HCT116 (cell line): ENCODE measurements around the gene SLAIN2. TPM values are rescaled to one million over a fixed set of nuclear protein-coding genes. Genes with fewer than 3 reads are reported as not detected.

ENCODE experiments used
- ATAC-seq: fragments of 200-7000 bp; cut with Tn5 transposase; 2 replicates; pipeline ENCODE4 v1.9.1; 2020; ENCODE audit warnings: mild to moderate bottlenecking, moderate library complexity
- BruUV-seq: library from RNA; stranded (reverse); fragments of 400-500 nt; replicated peaks from 2 replicates; lab custom pipeline; 2021; lab: Mats Ljungman, UMichigan
- CTCF ChIA-PET: fragments of 300-600 bp; sonication (Branson Sonifier 250); formaldehyde crosslinking; loops from one replicate; lab custom pipeline; 2021; ENCODE audit warnings: antibody characterized with exemption; lab: Charles Lee
- POLR2A ChIA-PET: fragments of 300-600, 350-600 bp; sonication (Branson Sonifier 250); formaldehyde crosslinking; loops from one replicate; lab custom pipeline; 2021; ENCODE audit warnings: antibody characterized with exemption; lab: Charles Lee
- RAD21 ChIA-PET, 2 experiments: fragments of 300-600 bp; sonication (Branson Sonifier 250); formaldehyde crosslinking; loops; one replicate each; lab custom pipeline; 2023; ENCODE audit warnings: low total read pairs in 2 of 2; ENCODE audit not compliant: uncharacterized antibody in 2 of 2, unreplicated experiment in 2 of 2, low non-redundant PET in 1 of 2; lab: Charles Lee
- DNase-seq: peaks from one replicate; pipeline ENCODE4 v3.0.0-alpha.2; 2010; ENCODE audit warnings: low read depth, low spot score
- H2AFZ ChIP-seq: fragments of 200-600 bp; shearing (Covaris generic), sonication (generic); 2 replicates; pipeline ENCODE4 v1.6.1; 2017; ENCODE audit warnings: low read depth, mixed run types, mixed read lengths, antibody characterized with exemption, low read length; ENCODE audit not compliant: poor library complexity, severe bottlenecking
- H3K27ac ChIP-seq: 2 replicates; pipeline ENCODE4 v1.5.1; 2012; ENCODE audit warnings: low read depth, low read length
- H3K27me3 ChIP-seq: fragments of 200-600 bp; sonication (generic); 2 replicates; pipeline ENCODE4 v1.6.1; 2016; ENCODE audit warnings: mixed run types, low read length, mixed read lengths; ENCODE audit not compliant: insufficient read depth
- H3K36me3 ChIP-seq, 2 experiments: fragments of 200-500 bp in 1 of 2; fragments of 200-600 bp in 1 of 2; sonication (Bioruptor generic) in 1 of 2; sonication (generic) in 1 of 2; 2 replicates each; pipeline versions ENCODE4 v1.5.1 to v1.6.1; 2014 to 2016; ENCODE audit warnings: low read length in 2 of 2, inconsistent platforms in 1 of 2, mixed read lengths in 1 of 2, mixed run types in 1 of 2; ENCODE audit not compliant: insufficient read depth in 2 of 2, control insufficient read depth in 1 of 2
- H3K4me1 ChIP-seq, 2 experiments: fragments of 200-600 bp in 1 of 2; sonication (generic) in 1 of 2; 2 replicates each; pipeline versions ENCODE4 v1.5.1 to v1.6.1; 2012 to 2017; ENCODE audit warnings: low read length in 2 of 2, inconsistent platforms in 1 of 2, mild to moderate bottlenecking in 1 of 2, mixed read lengths in 1 of 2, mixed run types in 1 of 2, moderate library complexity in 1 of 2; ENCODE audit not compliant: insufficient read depth in 2 of 2, control insufficient read depth in 1 of 2
- H3K4me2 ChIP-seq: fragments of 200-600 bp; sonication (generic); 2 replicates; pipeline ENCODE4 v1.6.1; 2017; ENCODE audit warnings: mixed run types, low read length, mixed read lengths
- H3K4me3 ChIP-seq, 2 experiments: fragments of 200-600 bp in 1 of 2; sonication (generic) in 1 of 2; replicated peaks in 1 of 2; 2 replicates each; pipeline ENCODE4 v1.5.1; 2011 to 2016; ENCODE audit warnings: low read length in 2 of 2, control low read depth in 1 of 2, low read depth in 1 of 2, mild to moderate bottlenecking in 1 of 2, mixed read lengths in 1 of 2, mixed run types in 1 of 2
- H3K79me2 ChIP-seq: fragments of 200-600 bp; sonication (generic); 2 replicates; pipeline ENCODE4 v1.6.1; 2017; ENCODE audit warnings: mild to moderate bottlenecking, mixed run types, low read length, moderate library complexity, mixed read lengths; ENCODE audit not compliant: insufficient read depth
- H3K9ac ChIP-seq: fragments of 200-600 bp; sonication (generic); 2 replicates; pipeline ENCODE4 v1.6.1; 2016; ENCODE audit warnings: low read length, mixed read lengths
- H3K9me2 ChIP-seq: fragments of 200-600 bp; sonication (generic), shearing (Covaris generic); 2 replicates; pipeline ENCODE4 v1.6.1; 2017; ENCODE audit warnings: mixed run types, mild to moderate bottlenecking, moderate library complexity; ENCODE audit not compliant: insufficient read depth
- H3K9me3 ChIP-seq, 2 experiments: fragments of 200-500 bp in 1 of 2; fragments of 200-600 bp in 1 of 2; sonication (Bioruptor generic) in 1 of 2; sonication (generic) in 1 of 2; 2 replicates each; pipeline ENCODE4 v1.6.1; 2014 to 2017; ENCODE audit warnings: low read length in 2 of 2, mixed read lengths in 2 of 2, inconsistent platforms in 1 of 2, low read depth in 1 of 2, mild to moderate bottlenecking in 1 of 2, mixed run types in 1 of 2, moderate library complexity in 1 of 2; ENCODE audit not compliant: control insufficient read depth in 1 of 2, insufficient read depth in 1 of 2
- H4K20me1 ChIP-seq: fragments of 200-600 bp; sonication (generic), shearing (Covaris generic); 2 replicates; pipeline ENCODE4 v1.6.1; 2017; ENCODE audit warnings: mixed run types, mild to moderate bottlenecking, moderate library complexity; ENCODE audit not compliant: insufficient read depth
- CBX3 ChIP-seq: IDR thresholded peaks from 2 replicates; pipeline ENCODE4 v1.6.1; 2012; ENCODE audit warnings: low read depth
- EGR1 ChIP-seq: IDR thresholded peaks from 2 replicates; pipeline ENCODE4 v1.6.1; 2012; ENCODE audit warnings: low read depth
- ELF1 ChIP-seq: IDR thresholded peaks from 2 replicates; pipeline ENCODE4 v1.6.1; 2012; ENCODE audit warnings: low read depth, borderline replicate concordance
- EZH2 ChIP-seq: fragments of 200-600 bp; sonication (generic); IDR thresholded peaks from 2 replicates; pipeline ENCODE4 v1.6.1; 2017; ENCODE audit warnings: antibody characterized with exemption, mixed run types
- EZH2phosphoT487 ChIP-seq: fragments of 200-600 bp; IDR thresholded peaks from 2 replicates; pipeline ENCODE4 v1.6.1; 2018; ENCODE audit warnings: antibody characterized with exemption, borderline replicate concordance
- FOSL1 ChIP-seq: IDR thresholded peaks from 2 replicates; pipeline ENCODE4 v1.6.1; 2012; ENCODE audit warnings: low read depth
- POLR2A ChIP-seq: IDR thresholded peaks from 2 replicates; pipeline ENCODE4 v1.7.0; 2011; ENCODE audit warnings: borderline replicate concordance; ENCODE audit not compliant: insufficient read depth, insufficient read length; ENCODE audit errors: extremely low read depth
- POLR2AphosphoS5 ChIP-seq: IDR thresholded peaks from 2 replicates; pipeline ENCODE4 v1.6.1; 2011; ENCODE audit warnings: mild to moderate bottlenecking, low read depth, low read length, moderate library complexity
- RAD21 ChIP-seq: IDR thresholded peaks from 2 replicates; pipeline ENCODE4 v1.6.1; 2012; ENCODE audit warnings: low read depth, mild to moderate bottlenecking
- SIN3A ChIP-seq: IDR thresholded peaks from 2 replicates; pipeline ENCODE4 v1.6.1; 2012; ENCODE audit warnings: low read depth
- SP1 ChIP-seq: IDR thresholded peaks from 2 replicates; pipeline ENCODE4 v1.6.1; 2012; ENCODE audit warnings: low read depth
- SRF ChIP-seq: IDR thresholded peaks from 2 replicates; pipeline ENCODE4 v1.6.1; 2012; ENCODE audit warnings: low read depth
- TCF7L2 ChIP-seq: IDR thresholded peaks from 2 replicates; pipeline ENCODE4 v1.7.0; 2011; ENCODE audit warnings: borderline replicate concordance, inconsistent platforms; ENCODE audit not compliant: insufficient read depth, insufficient read length; ENCODE audit errors: extremely low read depth
- YY1 ChIP-seq: IDR thresholded peaks from 2 replicates; pipeline ENCODE4 v1.6.1; 2011; ENCODE audit warnings: low read length, low read depth, moderate library complexity, mild to moderate bottlenecking; ENCODE audit not compliant: insufficient replicate concordance; ENCODE audit errors: extremely low read depth
- ZFX ChIP-seq: fragments of 450-650 bp; IDR thresholded peaks from 2 replicates; pipeline ENCODE4 v1.6.1; 2017
- ZNF274 ChIP-seq: fragments of 200-500 bp; sonication (Bioruptor generic); IDR thresholded peaks from 2 replicates; pipeline ENCODE4 v1.6.1; 2014; ENCODE audit warnings: mild to moderate bottlenecking, low read depth, low read length, inconsistent platforms
- intact Hi-C: fragments of 100-400 bp; cut with micrococcal nuclease; formaldehyde crosslinking; loops from 2 replicates; pipeline ENCODE4 v1.10.0; 2022
- total RNA-seq: library from RNA; stranded (reverse); gene quantifications from one replicate; pipeline ENCODE4 v1.2.1, GENCODE V29; 2021; ENCODE audit not compliant: unreplicated experiment
- TF ChIP-seq, protein P1 (sequence below): IDR thresholded peaks from 2 replicates; pipeline ENCODE4 v1.6.1; 2012
- TF ChIP-seq, protein P2 (sequence below): IDR thresholded peaks from 2 replicates; pipeline ENCODE4 v1.6.1; 2012
- TF ChIP-seq, protein P3 (sequence below), 3 experiments: fragments of 200-600 bp in 1 of 3; sonication (generic) in 1 of 3; IDR thresholded peaks in 2 of 3; conservative IDR thresholded peaks in 1 of 3; 2 replicates each; pipeline ENCODE4 v1.5.1; 2012 to 2017; ENCODE audit warnings: low read depth in 2 of 3, low read length in 2 of 3, antibody characterized with exemption in 1 of 3, borderline replicate concordance in 1 of 3, control low read depth in 1 of 3, mild to moderate bottlenecking in 1 of 3, mixed read lengths in 1 of 3, mixed run types in 1 of 3, moderate library complexity in 1 of 3; ENCODE audit not compliant: insufficient read depth in 1 of 3
- TF ChIP-seq, protein P4 (sequence below): IDR thresholded peaks from 2 replicates; pipeline ENCODE4 v1.6.1; 2012; ENCODE audit warnings: low read depth

SLAIN2 gene
- total RNA-seq, 1 experiment from 2014 or later: 50.3 TPM

DNA sequence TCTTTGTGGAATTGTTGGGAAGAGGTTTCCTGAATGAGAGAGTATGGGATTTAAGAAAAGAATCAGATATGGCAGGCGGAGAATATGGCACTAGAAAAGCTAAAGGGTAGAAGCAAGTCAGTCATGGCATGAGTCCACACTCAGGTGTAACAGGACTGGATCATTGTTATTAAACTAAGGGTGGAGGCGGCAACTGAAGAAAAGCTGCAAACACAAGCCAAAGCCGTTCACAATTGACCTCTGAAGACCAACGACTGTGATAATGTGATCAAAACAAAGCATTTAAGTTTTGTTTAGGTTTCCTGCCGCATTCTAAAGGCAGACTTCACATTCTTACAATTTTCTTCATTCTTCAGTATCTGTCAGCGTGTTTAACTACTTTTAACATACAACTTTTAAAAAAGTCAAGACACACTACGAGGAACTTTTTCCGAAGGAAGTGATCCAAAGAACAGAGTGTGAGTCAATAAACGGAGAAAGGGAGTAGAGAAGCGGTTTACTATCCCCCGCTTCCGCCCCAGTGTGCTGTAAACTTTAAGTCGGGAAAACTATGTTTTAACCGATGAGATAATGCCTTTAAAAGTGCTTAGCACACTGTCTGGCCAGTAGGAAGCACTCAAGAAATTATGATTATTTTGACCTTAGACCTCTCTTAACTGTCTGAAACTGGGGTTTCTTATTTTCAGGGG, 909 bp upstream of the SLAIN2 start:
- no peaks in the 10 kb centered on the region for H3K9me3 ChIP-seq
- ChIA-PET CTCF (no interaction called here), POLR2A (interaction anchor here (0.9 kb wide), 1 partner anchor 35 kb away, joined by 3 read pairs; no protein-coding TSS in a partner anchor), RAD21 (no interaction called here)
- H3K9me2 ChIP-seq: no peaks in the 10 kb centered on the region
- peak overlapping the region; percentile 33; the same call in 1 of the 2 replicates for H3K27ac ChIP-seq
- peak overlapping the region; percentile 57 for H2AFZ ChIP-seq
- peaks cover 40% of the 10 kb centered on the region for H3K79me2 ChIP-seq
- DNase-seq (no peak), ATAC-seq (no peak)
- peak overlapping the region; percentile 65 for H3K9ac ChIP-seq
- peak overlapping the region; percentile 48 to 72 for H3K4me3 ChIP-seq
- BruUV-seq: TSS peak; percentile 94
- H3K4me1 ChIP-seq: peaks cover 18 to 24% of the 10 kb centered on the region in 2 experiments
- intact Hi-C loops: no loop called here
- no peaks in the 10 kb centered on the region for H3K36me3 ChIP-seq
- H4K20me1 ChIP-seq: no peaks in the 10 kb centered on the region
- peak overlapping the region; percentile 91 for H3K4me2 ChIP-seq
- TF ChIP-seq SRF: no peak
- TF ChIP-seq, protein P1, sequence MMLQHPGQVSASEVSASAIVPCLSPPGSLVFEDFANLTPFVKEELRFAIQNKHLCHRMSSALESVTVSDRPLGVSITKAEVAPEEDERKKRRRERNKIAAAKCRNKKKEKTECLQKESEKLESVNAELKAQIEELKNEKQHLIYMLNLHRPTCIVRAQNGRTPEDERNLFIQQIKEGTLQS: no peak
- TF ChIP-seq EGR1: no peak
- TF ChIP-seq, protein P2, sequence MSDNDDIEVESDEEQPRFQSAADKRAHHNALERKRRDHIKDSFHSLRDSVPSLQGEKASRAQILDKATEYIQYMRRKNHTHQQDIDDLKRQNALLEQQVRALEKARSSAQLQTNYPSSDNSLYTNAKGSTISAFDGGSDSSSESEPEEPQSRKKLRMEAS: no peak
- TF ChIP-seq, protein P3, sequence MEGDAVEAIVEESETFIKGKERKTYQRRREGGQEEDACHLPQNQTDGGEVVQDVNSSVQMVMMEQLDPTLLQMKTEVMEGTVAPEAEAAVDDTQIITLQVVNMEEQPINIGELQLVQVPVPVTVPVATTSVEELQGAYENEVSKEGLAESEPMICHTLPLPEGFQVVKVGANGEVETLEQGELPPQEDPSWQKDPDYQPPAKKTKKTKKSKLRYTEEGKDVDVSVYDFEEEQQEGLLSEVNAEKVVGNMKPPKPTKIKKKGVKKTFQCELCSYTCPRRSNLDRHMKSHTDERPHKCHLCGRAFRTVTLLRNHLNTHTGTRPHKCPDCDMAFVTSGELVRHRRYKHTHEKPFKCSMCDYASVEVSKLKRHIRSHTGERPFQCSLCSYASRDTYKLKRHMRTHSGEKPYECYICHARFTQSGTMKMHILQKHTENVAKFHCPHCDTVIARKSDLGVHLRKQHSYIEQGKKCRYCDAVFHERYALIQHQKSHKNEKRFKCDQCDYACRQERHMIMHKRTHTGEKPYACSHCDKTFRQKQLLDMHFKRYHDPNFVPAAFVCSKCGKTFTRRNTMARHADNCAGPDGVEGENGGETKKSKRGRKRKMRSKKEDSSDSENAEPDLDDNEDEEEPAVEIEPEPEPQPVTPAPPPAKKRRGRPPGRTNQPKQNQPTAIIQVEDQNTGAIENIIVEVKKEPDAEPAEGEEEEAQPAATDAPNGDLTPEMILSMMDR (IDR thresholded peaks at IDR 0.05 in 2 of 3, conservative IDR thresholded peaks at IDR 0.05 in 1 of 3; ENCODE audit: borderline replicate concordance in 1 of 3, insufficient read depth in 1 of 3, low read depth in 2 of 3, low read length in 2 of 3): no peak
- no peak for TF ChIP-seq POLR2A
- no peak for TF ChIP-seq TCF7L2
- no peak for TF ChIP-seq ZNF274
- TF ChIP-seq SP1: no peak
- no peak for TF ChIP-seq EZH2phosphoT487
- TF ChIP-seq EZH2: no peak
- no peak for TF ChIP-seq FOSL1
- no peak for TF ChIP-seq ELF1
- TF ChIP-seq RAD21: no peak
- TF ChIP-seq CBX3: no peak
- TF ChIP-seq POLR2AphosphoS5: no peak
- TF ChIP-seq, protein P4, sequence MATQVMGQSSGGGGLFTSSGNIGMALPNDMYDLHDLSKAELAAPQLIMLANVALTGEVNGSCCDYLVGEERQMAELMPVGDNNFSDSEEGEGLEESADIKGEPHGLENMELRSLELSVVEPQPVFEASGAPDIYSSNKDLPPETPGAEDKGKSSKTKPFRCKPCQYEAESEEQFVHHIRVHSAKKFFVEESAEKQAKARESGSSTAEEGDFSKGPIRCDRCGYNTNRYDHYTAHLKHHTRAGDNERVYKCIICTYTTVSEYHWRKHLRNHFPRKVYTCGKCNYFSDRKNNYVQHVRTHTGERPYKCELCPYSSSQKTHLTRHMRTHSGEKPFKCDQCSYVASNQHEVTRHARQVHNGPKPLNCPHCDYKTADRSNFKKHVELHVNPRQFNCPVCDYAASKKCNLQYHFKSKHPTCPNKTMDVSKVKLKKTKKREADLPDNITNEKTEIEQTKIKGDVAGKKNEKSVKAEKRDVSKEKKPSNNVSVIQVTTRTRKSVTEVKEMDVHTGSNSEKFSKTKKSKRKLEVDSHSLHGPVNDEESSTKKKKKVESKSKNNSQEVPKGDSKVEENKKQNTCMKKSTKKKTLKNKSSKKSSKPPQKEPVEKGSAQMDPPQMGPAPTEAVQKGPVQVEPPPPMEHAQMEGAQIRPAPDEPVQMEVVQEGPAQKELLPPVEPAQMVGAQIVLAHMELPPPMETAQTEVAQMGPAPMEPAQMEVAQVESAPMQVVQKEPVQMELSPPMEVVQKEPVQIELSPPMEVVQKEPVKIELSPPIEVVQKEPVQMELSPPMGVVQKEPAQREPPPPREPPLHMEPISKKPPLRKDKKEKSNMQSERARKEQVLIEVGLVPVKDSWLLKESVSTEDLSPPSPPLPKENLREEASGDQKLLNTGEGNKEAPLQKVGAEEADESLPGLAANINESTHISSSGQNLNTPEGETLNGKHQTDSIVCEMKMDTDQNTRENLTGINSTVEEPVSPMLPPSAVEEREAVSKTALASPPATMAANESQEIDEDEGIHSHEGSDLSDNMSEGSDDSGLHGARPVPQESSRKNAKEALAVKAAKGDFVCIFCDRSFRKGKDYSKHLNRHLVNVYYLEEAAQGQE: no peak
- TF ChIP-seq ZFX: no peak
- TF ChIP-seq YY1: no peak
- no peak for TF ChIP-seq SIN3A
- no peaks in the 10 kb centered on the region for H3K27me3 ChIP-seq
